ENCODE data around the gene OR5W2. TPM values are rescaled to one million over a fixed set of nuclear protein-coding genes. Genes with fewer than 3 reads are reported as not detected.

The OR5W2 gene
- total and polyA plus RNA-seq, 9 of the 15 experiments (the other 6 are each of a cell fraction or from before 2014, with no cell fraction given) = not detected

Small RNA genes within 50 kb of the gene (small RNA-seq; reads per million reads assigned to genes)
- not detected for gene AC036111.3

Other genes with a start within 250 kb of the OR5W2 start
Only the 7 nearest of the 16 such genes appear.
- gene OR5D18, start 95.0 kb downstream of the OR5W2 start, total RNA-seq (2014; rRNA removed) = not detected in 2 replicates
- not detected in 2 replicates for gene OR5D18, start 95.0 kb downstream of the OR5W2 start, total RNA-seq (2014; rRNA removed; fragmentation: Illumina TruSeq; extraction: Trizol)
- gene OR5D18, start 95.0 kb downstream of the OR5W2 start, total RNA-seq (2015; rRNA removed; fragmentation: Illumina TruSeq; extraction: Trizol) = not detected in 2 replicates
- gene OR5D18, start 95.0 kb downstream of the OR5W2 start, total RNA-seq (2021) = not detected in 2 replicates
- gene OR5D18, start 95.0 kb downstream of the OR5W2 start, polyA plus RNA-seq (2011; rRNA removed) = not detected in 2 replicates
- not detected in 2 replicates for gene OR5D18, start 95.0 kb downstream of the OR5W2 start, polyA plus RNA-seq (2014; fragmentation: Illumina TruSeq; extraction: Trizol)
- not detected for gene OR5D18, start 95.0 kb downstream of the OR5W2 start, polyA plus RNA-seq (2014; fragmentation: Nextera tagmentation; extraction: Ambion mirVana)
- not detected in 2 replicates for gene OR5D18, start 95.0 kb downstream of the OR5W2 start, polyA plus RNA-seq (2014; rRNA removed)
- gene OR5L2, start 87.4 kb downstream of the OR5W2 start, total RNA-seq (2014; rRNA removed) = not detected in 2 replicates
- gene OR5L2, start 87.4 kb downstream of the OR5W2 start, total RNA-seq (2014; rRNA removed; fragmentation: Illumina TruSeq; extraction: Trizol) = not detected in 2 replicates
- not detected in 2 replicates for gene OR5L2, start 87.4 kb downstream of the OR5W2 start, total RNA-seq (2015; rRNA removed; fragmentation: Illumina TruSeq; extraction: Trizol)
- not detected in 2 replicates for gene OR5L2, start 87.4 kb downstream of the OR5W2 start, total RNA-seq (2021)
- not detected in 2 replicates for gene OR5L2, start 87.4 kb downstream of the OR5W2 start, polyA plus RNA-seq (2011; rRNA removed)
- gene OR5L2, start 87.4 kb downstream of the OR5W2 start, polyA plus RNA-seq (2014; fragmentation: Illumina TruSeq; extraction: Trizol) = not detected in 2 replicates
- gene OR5L2, start 87.4 kb downstream of the OR5W2 start, polyA plus RNA-seq (2014; fragmentation: Nextera tagmentation; extraction: Ambion mirVana) = not detected
- not detected in 2 replicates for gene OR5L2, start 87.4 kb downstream of the OR5W2 start, polyA plus RNA-seq (2014; rRNA removed)
- gene OR5D16, start 75.8 kb downstream of the OR5W2 start, total RNA-seq (2014; rRNA removed) = not detected in 2 replicates
- not detected in 2 replicates for gene OR5D16, start 75.8 kb downstream of the OR5W2 start, total RNA-seq (2014; rRNA removed; fragmentation: Illumina TruSeq; extraction: Trizol)
- gene OR5D16, start 75.8 kb downstream of the OR5W2 start, total RNA-seq (2015; rRNA removed; fragmentation: Illumina TruSeq; extraction: Trizol) = not detected in 2 replicates
- gene OR5D16, start 75.8 kb downstream of the OR5W2 start, total RNA-seq (2021) = not detected in 2 replicates
- not detected in 2 replicates for gene OR5D16, start 75.8 kb downstream of the OR5W2 start, polyA plus RNA-seq (2011; rRNA removed)
- gene OR5D16, start 75.8 kb downstream of the OR5W2 start, polyA plus RNA-seq (2014; fragmentation: Illumina TruSeq; extraction: Trizol) = not detected in 2 replicates
- not detected for gene OR5D16, start 75.8 kb downstream of the OR5W2 start, polyA plus RNA-seq (2014; fragmentation: Nextera tagmentation; extraction: Ambion mirVana)
- not detected in 2 replicates for gene OR5D16, start 75.8 kb downstream of the OR5W2 start, polyA plus RNA-seq (2014; rRNA removed)
- gene TRIM51, start 31.3 kb downstream of the OR5W2 start, total RNA-seq (2014; rRNA removed) = not detected in 2 replicates
- gene TRIM51, start 31.3 kb downstream of the OR5W2 start, total RNA-seq (2014; rRNA removed; fragmentation: Illumina TruSeq; extraction: Trizol) = not detected in 2 replicates
- not detected in 2 replicates for gene TRIM51, start 31.3 kb downstream of the OR5W2 start, total RNA-seq (2015; rRNA removed; fragmentation: Illumina TruSeq; extraction: Trizol)
- not detected in 2 replicates for gene TRIM51, start 31.3 kb downstream of the OR5W2 start, total RNA-seq (2021)
- not detected in 2 replicates for gene TRIM51, start 31.3 kb downstream of the OR5W2 start, polyA plus RNA-seq (2011; rRNA removed)
- gene TRIM51, start 31.3 kb downstream of the OR5W2 start, polyA plus RNA-seq (2014; fragmentation: Illumina TruSeq; extraction: Trizol) = not detected in 2 replicates
- not detected for gene TRIM51, start 31.3 kb downstream of the OR5W2 start, polyA plus RNA-seq (2014; fragmentation: Nextera tagmentation; extraction: Ambion mirVana)
- gene TRIM51, start 31.3 kb downstream of the OR5W2 start, polyA plus RNA-seq (2014; rRNA removed) = not detected in 2 replicates
- gene OR5I1, start 21.8 kb upstream of the OR5W2 start, total RNA-seq (2014; rRNA removed) = not detected in 2 replicates
- gene OR5I1, start 21.8 kb upstream of the OR5W2 start, total RNA-seq (2014; rRNA removed; fragmentation: Illumina TruSeq; extraction: Trizol) = not detected in 2 replicates
- gene OR5I1, start 21.8 kb upstream of the OR5W2 start, total RNA-seq (2015; rRNA removed; fragmentation: Illumina TruSeq; extraction: Trizol) = not detected in 2 replicates
- not detected in 2 replicates for gene OR5I1, start 21.8 kb upstream of the OR5W2 start, total RNA-seq (2021)
- not detected in 2 replicates for gene OR5I1, start 21.8 kb upstream of the OR5W2 start, polyA plus RNA-seq (2011; rRNA removed)
- gene OR5I1, start 21.8 kb upstream of the OR5W2 start, polyA plus RNA-seq (2014; fragmentation: Illumina TruSeq; extraction: Trizol) = not detected in 2 replicates
- not detected for gene OR5I1, start 21.8 kb upstream of the OR5W2 start, polyA plus RNA-seq (2014; fragmentation: Nextera tagmentation; extraction: Ambion mirVana)
- not detected in 2 replicates for gene OR5I1, start 21.8 kb upstream of the OR5W2 start, polyA plus RNA-seq (2014; rRNA removed)
- gene OR10AG1, start 55.4 kb upstream of the OR5W2 start, total RNA-seq (2014; rRNA removed) = not detected in 2 replicates
- not detected in 2 replicates for gene OR10AG1, start 55.4 kb upstream of the OR5W2 start, total RNA-seq (2014; rRNA removed; fragmentation: Illumina TruSeq; extraction: Trizol)
- not detected in 2 replicates for gene OR10AG1, start 55.4 kb upstream of the OR5W2 start, total RNA-seq (2015; rRNA removed; fragmentation: Illumina TruSeq; extraction: Trizol)
- gene OR10AG1, start 55.4 kb upstream of the OR5W2 start, total RNA-seq (2021) = not detected in 2 replicates
- gene OR10AG1, start 55.4 kb upstream of the OR5W2 start, polyA plus RNA-seq (2011; rRNA removed) = not detected in 2 replicates
- gene OR10AG1, start 55.4 kb upstream of the OR5W2 start, polyA plus RNA-seq (2014; fragmentation: Illumina TruSeq; extraction: Trizol) = not detected in 2 replicates
- not detected for gene OR10AG1, start 55.4 kb upstream of the OR5W2 start, polyA plus RNA-seq (2014; fragmentation: Nextera tagmentation; extraction: Ambion mirVana)
- gene OR10AG1, start 55.4 kb upstream of the OR5W2 start, polyA plus RNA-seq (2014; rRNA removed) = not detected in 2 replicates
- not detected in 2 replicates for gene OR5F1, start 80.0 kb upstream of the OR5W2 start, total RNA-seq (2014; rRNA removed)
- gene OR5F1, start 80.0 kb upstream of the OR5W2 start, total RNA-seq (2014; rRNA removed; fragmentation: Illumina TruSeq; extraction: Trizol) = not detected in 2 replicates
- not detected in 2 replicates for gene OR5F1, start 80.0 kb upstream of the OR5W2 start, total RNA-seq (2015; rRNA removed; fragmentation: Illumina TruSeq; extraction: Trizol)
- gene OR5F1, start 80.0 kb upstream of the OR5W2 start, total RNA-seq (2021) = not detected in 2 replicates
- gene OR5F1, start 80.0 kb upstream of the OR5W2 start, polyA plus RNA-seq (2011; rRNA removed) = not detected in 2 replicates
- gene OR5F1, start 80.0 kb upstream of the OR5W2 start, polyA plus RNA-seq (2014; fragmentation: Illumina TruSeq; extraction: Trizol) = not detected in 2 replicates
- gene OR5F1, start 80.0 kb upstream of the OR5W2 start, polyA plus RNA-seq (2014; fragmentation: Nextera tagmentation; extraction: Ambion mirVana) = not detected
- not detected in 2 replicates for gene OR5F1, start 80.0 kb upstream of the OR5W2 start, polyA plus RNA-seq (2014; rRNA removed)